Breast epithelium (tissue), 4 donors: ENCODE results near the gene FRMD4A. TPM values are rescaled to one million over a fixed set of nuclear protein-coding genes. Genes with fewer than 3 reads are reported as not detected.

Experiments used
- DNase-seq, 2 donors: peaks; one replicate each; pipeline ENCODE4 v3.0.0-alpha.2; 2019; ENCODE audit warnings: low spot score in 2 of 2
- H3K27ac ChIP-seq, 2 donors: fragments of 200-600 bp; sonication (generic) in 1 of 2; one replicate each; pipeline ENCODE4 v1.5.1; 2016 to 2019; ENCODE audit warnings: mild to moderate bottlenecking in 1 of 2
- H3K27me3 ChIP-seq, 2 donors: fragments of 200-600 bp; sonication (generic) in 1 of 2; one replicate each; pipeline versions ENCODE4 v1.5.1 to v1.6.0; 2017 to 2019; ENCODE audit warnings: control low read depth in 1 of 2, mild to moderate bottlenecking in 1 of 2
- H3K36me3 ChIP-seq: fragments of 200-600 bp; one replicate; pipeline ENCODE4 v1.5.1; 2019
- H3K4me1 ChIP-seq, 2 donors: fragments of 200-600 bp; sonication (generic); one replicate each; pipeline ENCODE4 v1.5.1; 2016 to 2019; ENCODE audit warnings: control low read depth in 1 of 2
- H3K4me3 ChIP-seq, 3 donors: fragments of 200-600 bp; sonication (generic); 1 replicate in 2 of 3; 2 replicates in 1 of 3; pipeline ENCODE4 v1.5.1; 2016 to 2019; ENCODE audit warnings: mild to moderate bottlenecking in 3 of 3, moderate library complexity in 2 of 3
- H3K9me3 ChIP-seq, 2 donors: fragments of 200-600 bp; sonication (generic) in 1 of 2; one replicate each; pipeline ENCODE4 v1.5.1; 2016 to 2019; ENCODE audit warnings: control low read depth in 1 of 2
- POLR2A ChIP-seq: fragments of 450-650 bp; IDR thresholded peaks from one replicate; pipeline ENCODE4 v1.6.1; 2016; ENCODE audit warnings: antibody characterized with exemption, mild to moderate bottlenecking, moderate library complexity
- POLR2AphosphoS5 ChIP-seq, 3 donors: sonication (generic); formaldehyde crosslinking; IDR thresholded peaks; one replicate each; pipeline ENCODE4 v1.6.1; 2017; ENCODE audit warnings: antibody characterized with exemption in 3 of 3
- intact Hi-C: fragments of 100-400 bp; cut with DNase I; formaldehyde crosslinking; loops from one replicate; pipeline ENCODE4 v1.15.1; 2023; ENCODE audit warnings: low total_unique reads
- total RNA-seq, 3 donors: library from RNA; depleted of rRNA; stranded (reverse); fragments of >200 nt; gene quantifications; one replicate each; pipeline ENCODE4 v1.1.0, GENCODE V29; 2016
- TF ChIP-seq, protein P1 (sequence below), 3 donors: fragments of 450-650 bp; IDR thresholded peaks; one replicate each; pipeline ENCODE4 v1.5.1; 2016 to 2017; ENCODE audit warnings: antibody characterized with exemption in 3 of 3, mild to moderate bottlenecking in 3 of 3, moderate library complexity in 3 of 3

FRMD4A gene
- total RNA-seq, 3 donors from 2014 or later: 27.5 to 107 (median 34.4) TPM

GRCh38 chr10:13643016-13643415 is 687.7 kb downstream of the FRMD4A start:
- Histone ChIP-seq H3K4me3 (no peak overlapping the region), H3K9me3 (peaks cover 8 to 14% of the 10 kb centered on the region in 2 donors), H3K27ac (no peak overlapping the region), H3K4me1 (no peaks in the 10 kb centered on the region), H3K27me3 (no peaks in the 10 kb centered on the region), H3K36me3 (no peaks in the 10 kb centered on the region)
- intact Hi-C loops: no loop called here
- DNase-seq: no peak
- TF ChIP-seq, protein P1, sequence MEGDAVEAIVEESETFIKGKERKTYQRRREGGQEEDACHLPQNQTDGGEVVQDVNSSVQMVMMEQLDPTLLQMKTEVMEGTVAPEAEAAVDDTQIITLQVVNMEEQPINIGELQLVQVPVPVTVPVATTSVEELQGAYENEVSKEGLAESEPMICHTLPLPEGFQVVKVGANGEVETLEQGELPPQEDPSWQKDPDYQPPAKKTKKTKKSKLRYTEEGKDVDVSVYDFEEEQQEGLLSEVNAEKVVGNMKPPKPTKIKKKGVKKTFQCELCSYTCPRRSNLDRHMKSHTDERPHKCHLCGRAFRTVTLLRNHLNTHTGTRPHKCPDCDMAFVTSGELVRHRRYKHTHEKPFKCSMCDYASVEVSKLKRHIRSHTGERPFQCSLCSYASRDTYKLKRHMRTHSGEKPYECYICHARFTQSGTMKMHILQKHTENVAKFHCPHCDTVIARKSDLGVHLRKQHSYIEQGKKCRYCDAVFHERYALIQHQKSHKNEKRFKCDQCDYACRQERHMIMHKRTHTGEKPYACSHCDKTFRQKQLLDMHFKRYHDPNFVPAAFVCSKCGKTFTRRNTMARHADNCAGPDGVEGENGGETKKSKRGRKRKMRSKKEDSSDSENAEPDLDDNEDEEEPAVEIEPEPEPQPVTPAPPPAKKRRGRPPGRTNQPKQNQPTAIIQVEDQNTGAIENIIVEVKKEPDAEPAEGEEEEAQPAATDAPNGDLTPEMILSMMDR (IDR thresholded peaks at IDR 0.05): no peak
- TF ChIP-seq POLR2AphosphoS5 (IDR thresholded peaks at IDR 0.05) (no peak), POLR2A (no peak)

GRCh38 chr10:13642293-13642692 is 688.4 kb downstream of the FRMD4A start:
- no peak for DNase-seq
- intact Hi-C loops: no loop called here
- Histone ChIP-seq H3K27me3 (no peaks in the 10 kb centered on the region), H3K27ac (no peak overlapping the region), H3K4me1 (no peaks in the 10 kb centered on the region), H3K9me3 (peaks cover 8 to 14% of the 10 kb centered on the region in 2 donors), H3K4me3 (no peak overlapping the region), H3K36me3 (no peaks in the 10 kb centered on the region)
- TF ChIP-seq POLR2A (no peak), POLR2AphosphoS5 (IDR thresholded peaks at IDR 0.05) (no peak)
- TF ChIP-seq, protein P1 (IDR thresholded peaks at IDR 0.05): no peak

DNA sequence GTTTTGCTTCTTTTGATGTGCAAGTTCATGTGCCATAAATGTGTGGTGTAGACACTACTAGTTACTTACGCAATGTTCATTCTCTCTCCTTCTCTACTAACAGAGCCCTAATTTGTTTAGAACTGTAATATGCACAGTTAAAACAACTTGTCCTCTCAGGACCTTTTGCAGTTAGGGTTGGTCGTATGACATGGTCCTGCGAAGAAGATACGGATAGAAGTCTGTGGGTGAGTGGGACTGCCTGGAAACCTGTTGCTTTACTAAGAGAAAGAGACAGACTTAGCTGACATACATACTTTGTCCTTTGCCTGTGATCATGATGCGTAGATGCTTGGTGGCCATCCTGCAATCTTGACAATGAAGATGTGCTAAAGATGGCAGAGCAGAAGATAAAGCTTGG is 692.8 kb downstream of the FRMD4A start:
- Histone ChIP-seq H3K4me3 (no peak overlapping the region), H3K9me3 (peaks cover 8 to 14% of the 10 kb centered on the region in 2 donors), H3K27me3 (no peaks in the 10 kb centered on the region), H3K4me1 (no peaks in the 10 kb centered on the region), H3K36me3 (no peaks in the 10 kb centered on the region), H3K27ac (no peak overlapping the region)
- intact Hi-C loops: no loop called here
- TF ChIP-seq, protein P1 (IDR thresholded peaks at IDR 0.05): no peak
- TF ChIP-seq POLR2A (no peak), POLR2AphosphoS5 (IDR thresholded peaks at IDR 0.05) (no peak)
- no peak for DNase-seq

GRCh38 chr10:13637303-13637856 is 693.3 kb downstream of the FRMD4A start:
- Histone ChIP-seq H3K27me3 (no peaks in the 10 kb centered on the region), H3K9me3 (peaks cover 4 to 11% of the 10 kb centered on the region in 2 donors), H3K4me1 (no peaks in the 10 kb centered on the region), H3K27ac (no peak overlapping the region), H3K4me3 (no peak overlapping the region), H3K36me3 (no peaks in the 10 kb centered on the region)
- no peak for TF ChIP-seq POLR2A
- TF ChIP-seq POLR2AphosphoS5 (IDR thresholded peaks at IDR 0.05): no peak
- TF ChIP-seq, protein P1 (IDR thresholded peaks at IDR 0.05): no peak
- intact Hi-C loops: no loop called here
- DNase-seq: no peak

GRCh38 chr10:13636776-13637175 is 693.9 kb downstream of the FRMD4A start:
- DNase-seq: no peak
- H3K27me3 ChIP-seq: no peaks in the 10 kb centered on the region
- intact Hi-C loops: no loop called here
- no peaks in the 10 kb centered on the region for H3K36me3 ChIP-seq
- TF ChIP-seq, protein P1 (IDR thresholded peaks at IDR 0.05): no peak
- TF ChIP-seq POLR2A (no peak), POLR2AphosphoS5 (IDR thresholded peaks at IDR 0.05) (no peak)
- peaks cover 0 to 5% of the 10 kb centered on the region in 2 donors for H3K9me3 ChIP-seq
- no peaks in the 10 kb centered on the region for H3K4me1 ChIP-seq
- H3K4me3 ChIP-seq: no peak overlapping the region
- no peak overlapping the region for H3K27ac ChIP-seq
